ENCODE measurements around the gene CCM2. TPM values are rescaled to one million over a fixed set of nuclear protein-coding genes. Genes with fewer than 3 reads are reported as not detected.
A peak's percentile ranks its signal among the peaks of the same experiment; 100 is the strongest.
"Not testable (repeated sequence)": the region's sequence is repeated elsewhere in the genome, so short reads cannot be mapped to it uniquely, and the experiment has no call there.

CCM2 gene
- total RNA-seq, 1 donor from 2014 or later: 17.8 TPM

DNA sequence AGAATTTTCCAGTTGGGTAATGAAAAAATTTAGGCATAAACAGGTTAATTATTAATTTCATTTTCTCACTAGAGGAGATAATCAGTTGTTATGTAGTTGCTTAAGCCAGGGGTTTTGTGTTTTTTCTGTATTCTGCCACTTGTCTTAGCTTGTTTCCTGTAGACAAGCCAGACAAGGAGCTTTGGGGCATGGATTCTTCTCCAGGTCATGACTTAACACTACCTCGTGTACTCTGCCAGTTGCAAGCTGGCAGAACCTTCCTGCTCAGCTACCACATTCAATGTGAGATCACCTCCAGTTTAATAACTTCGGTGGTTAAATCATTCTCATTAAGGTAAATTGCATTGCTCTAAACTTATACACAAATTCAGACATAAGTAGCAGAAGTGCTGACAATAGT, 1.8 kb downstream of the CCM2 start:
- ATAC-seq: peak; percentile 44

DNA sequence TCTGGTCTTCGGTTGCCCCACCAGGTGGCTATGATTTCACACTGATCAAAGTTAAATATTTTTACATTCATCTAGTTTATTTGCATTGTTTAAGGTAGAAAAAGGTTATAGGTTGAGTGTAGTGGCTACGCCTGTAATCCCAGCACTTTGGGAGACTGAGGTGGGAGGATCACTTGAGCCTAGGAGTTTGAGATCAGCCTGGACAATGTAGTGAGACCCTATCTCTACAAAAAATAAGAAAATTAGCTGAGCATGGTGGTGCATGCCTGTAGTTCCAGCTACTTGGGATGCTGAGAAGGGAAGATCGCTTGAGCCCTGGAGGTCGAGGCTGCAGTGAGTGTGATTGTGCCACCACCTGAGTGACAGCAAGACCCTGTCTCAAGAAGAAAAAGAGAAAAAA, 3.8 kb downstream of the CCM2 start:
- ATAC-seq: no peak

DNA sequence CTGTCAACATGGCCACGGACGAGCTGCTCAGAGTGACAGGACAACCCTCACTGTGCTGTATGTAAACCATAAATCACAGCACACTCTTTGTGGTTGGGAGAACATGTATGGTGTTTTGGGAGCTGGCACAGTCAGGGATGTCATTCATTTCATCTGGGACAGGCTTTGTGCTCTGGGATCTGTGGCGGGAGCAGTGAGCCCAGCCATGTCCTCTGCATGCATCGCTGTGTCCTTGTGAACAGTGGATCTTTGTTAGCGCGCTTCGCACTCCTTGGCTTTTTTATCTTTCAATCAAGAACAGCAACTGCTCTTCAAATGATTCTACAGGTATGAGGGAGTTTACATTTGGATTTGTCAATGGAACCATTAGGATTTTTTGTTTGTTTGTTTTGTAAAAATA, 7.1 kb downstream of the CCM2 start:
- no peak for ATAC-seq

DNA sequence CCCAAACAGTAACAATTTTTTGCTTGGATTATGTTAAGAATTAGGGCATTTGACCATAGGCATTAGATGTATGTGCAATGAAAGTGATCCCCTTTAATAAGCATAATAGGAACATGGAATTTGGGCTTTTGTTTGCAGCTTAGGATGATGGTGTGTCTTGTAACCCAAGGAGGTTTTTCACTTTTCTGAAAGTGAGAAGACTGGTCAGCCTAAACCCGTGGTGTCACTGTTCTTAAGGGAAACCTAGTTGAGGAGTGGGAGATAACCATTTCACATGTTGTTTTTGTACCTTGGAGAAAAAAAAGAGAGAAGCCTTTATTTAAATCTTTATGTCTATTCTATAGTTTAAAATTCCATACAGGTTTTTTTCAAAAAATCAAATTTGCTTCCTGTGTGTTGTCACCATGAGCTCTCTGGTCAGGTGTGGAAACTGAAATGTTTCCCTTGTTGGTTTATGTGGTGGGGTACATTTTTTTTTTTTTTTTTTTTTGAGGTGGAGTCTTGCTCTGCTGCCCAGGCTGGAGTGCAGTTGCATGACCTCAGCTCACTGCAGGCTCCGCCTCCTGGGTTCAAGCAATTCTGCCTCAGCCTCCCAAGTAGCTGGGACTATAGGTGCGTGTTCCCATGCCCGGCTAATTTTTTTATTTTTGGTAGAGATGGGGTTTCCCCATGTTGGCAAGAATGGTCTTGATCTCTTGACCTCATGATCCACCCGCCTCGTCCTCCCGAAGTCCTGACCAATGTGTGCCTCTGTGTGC, 7.7 kb downstream of the CCM2 start:
- no peak for ATAC-seq

DNA sequence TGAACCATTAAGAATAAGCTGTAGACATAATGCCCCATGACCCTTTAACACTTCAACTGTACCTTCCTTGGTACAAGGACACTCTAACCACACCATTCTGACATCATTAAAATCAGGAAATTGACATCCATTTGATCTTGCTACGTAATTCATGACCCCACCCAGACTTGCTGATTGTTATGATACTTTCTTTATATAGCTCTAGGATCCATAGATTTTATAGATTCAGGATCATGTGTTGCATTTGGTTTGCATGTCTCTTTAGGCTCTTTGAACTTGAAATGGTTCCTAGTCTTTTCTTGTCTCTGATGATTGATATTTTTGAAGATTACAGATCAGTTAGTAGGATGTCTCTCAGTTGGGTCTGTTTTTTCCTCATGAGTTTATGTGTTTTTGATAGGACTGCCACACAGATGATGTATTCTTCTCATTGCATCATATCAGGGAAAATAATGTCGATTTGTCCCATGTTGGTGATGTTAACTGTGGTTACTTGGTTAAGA, 13.5 kb downstream of the CCM2 start:
- ATAC-seq: no peak

DNA sequence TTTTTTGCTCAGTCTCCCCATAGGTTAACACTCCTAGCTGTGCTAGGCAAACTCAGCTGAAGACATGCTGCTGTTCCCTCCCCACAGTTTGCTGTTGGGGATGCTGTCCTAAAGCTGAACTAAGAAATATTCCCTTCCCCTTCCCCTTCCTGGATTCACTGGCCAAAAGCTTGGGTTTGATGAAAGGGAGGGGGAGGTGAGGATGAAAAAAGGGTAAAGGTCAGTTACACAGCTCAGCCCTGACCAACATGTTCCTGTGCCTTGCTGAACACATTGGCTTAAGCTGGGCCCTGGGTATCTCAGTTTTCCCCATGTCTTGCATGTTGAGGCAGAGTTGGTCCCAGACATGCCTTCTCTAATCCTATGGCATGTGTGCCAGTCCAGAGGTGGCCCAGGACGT, 15.3 kb downstream of the CCM2 start:
- no peak for ATAC-seq

DNA sequence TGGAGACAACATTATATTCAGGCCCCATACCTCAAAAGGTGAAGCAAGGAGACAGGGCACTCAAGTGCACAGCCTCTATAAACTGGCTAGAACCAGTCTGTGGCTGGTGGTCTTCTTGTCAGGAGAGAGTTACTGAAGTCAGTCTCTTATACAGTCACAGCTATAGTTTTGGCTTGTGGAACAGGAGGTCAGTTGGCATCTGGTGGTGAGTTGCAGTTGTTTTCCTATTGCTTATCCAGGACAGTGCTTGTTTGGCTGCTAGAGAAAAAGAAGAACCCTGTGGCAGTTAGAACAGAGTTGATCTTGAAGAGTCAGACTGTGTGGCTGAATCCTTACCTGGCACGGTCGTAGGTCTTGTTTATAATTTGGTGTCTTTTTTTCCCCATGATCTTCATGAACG, 17.3 kb downstream of the CCM2 start:
- no peak for ATAC-seq

DNA sequence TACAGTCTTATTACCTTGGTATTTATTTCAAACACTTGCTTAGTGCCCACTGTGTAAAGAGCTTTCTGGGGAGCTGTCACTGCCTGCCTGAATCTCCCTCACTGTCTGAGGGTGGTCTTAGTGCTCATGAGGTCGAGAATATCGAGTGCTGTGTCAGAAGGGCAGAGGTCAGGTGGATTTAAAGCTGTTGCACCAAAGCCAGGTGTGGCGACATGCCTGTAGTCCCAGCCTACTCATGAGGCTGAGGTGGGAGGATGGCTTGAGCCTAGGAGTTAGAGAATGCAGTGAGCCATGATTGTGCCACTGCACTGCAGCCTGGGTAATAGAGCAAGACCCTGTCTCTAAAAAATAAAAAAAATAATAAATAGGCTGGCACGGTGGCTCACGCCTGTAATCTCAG, 20.9 kb downstream of the CCM2 start:
- no peak for ATAC-seq

DNA sequence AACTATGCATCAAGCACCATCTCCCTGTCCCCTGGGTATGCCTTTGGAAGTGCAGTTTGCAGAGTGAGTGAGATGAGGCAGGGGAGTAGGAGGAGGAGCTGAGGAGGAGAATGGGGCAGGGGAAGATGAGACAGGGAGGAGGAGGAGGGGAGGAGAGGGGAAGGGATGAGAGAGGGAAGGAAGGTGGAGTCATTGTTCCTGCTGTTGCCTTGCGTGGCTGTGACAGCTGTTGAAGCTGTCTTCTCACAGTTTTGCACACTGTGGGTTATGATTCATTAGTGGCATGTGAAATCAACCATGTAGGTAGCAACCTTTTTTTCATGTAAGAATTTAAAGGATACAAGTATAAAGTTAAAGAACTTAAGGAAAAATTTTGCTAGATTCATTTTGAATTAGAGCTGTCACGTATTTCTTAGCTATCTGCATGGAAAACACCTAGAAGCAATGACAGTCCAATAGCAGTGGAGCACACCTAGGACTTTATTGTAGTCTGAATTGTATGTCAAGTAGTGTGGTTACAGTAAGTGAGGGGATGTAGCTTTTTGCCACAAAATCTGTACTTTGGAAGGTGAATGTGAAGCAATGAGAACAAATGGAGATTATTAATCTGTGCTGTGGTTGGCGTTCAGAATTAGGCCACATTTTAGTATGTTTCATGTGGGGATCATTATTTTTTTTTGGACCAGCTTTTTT, 21.7 kb downstream of the CCM2 start:
- ATAC-seq: peak; percentile 56

DNA sequence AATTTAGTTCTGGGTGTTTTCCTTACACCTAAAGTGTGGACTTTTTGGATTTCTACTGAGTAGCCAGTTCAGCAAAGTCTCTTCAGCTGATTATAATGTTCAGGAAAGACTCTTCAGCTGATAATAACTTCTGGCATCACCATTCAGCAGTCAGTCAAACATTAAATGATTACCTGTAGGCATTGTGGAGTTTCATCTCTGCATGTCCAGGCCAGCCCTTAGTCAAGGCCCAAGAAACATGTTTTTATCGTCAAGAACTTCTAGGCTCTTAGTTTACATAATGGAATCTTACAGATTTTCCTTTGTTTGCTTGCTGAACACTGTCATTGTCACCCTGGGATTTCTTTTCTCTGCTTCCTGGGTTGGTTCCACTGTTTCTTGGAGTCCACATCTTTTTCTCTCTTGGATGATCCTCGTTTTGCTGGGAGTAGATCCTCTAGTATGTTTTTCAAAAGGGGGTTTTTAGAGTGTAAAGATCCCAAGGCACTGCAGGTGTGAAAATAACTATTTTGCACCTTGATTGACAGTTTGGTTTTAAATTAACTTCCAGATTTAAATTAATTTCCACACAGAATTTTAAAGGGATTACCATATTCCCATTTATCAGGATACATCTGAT, 24.2 kb downstream of the CCM2 start:
- ATAC-seq: no peak

DNA sequence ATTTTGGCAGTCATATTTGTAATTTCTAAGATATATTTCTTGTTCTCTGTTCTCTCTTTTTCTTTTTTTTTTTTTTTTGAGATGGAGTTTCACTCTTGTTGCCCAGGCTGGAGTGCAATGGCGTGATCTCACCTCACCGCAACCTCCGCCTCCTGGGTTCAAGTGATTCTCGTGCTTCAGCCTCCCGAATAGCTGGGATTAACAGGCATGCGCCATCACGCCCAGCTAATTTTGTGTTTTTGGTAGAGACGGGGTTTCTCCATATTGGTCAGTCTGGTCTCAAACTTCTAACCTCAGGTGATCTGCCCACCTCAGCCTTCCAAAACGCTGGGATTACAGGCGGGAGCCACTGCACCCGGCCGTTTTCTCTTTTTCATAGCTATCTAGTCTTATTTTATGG, 25.5 kb downstream of the CCM2 start:
- not testable (repeated sequence) for ATAC-seq

DNA sequence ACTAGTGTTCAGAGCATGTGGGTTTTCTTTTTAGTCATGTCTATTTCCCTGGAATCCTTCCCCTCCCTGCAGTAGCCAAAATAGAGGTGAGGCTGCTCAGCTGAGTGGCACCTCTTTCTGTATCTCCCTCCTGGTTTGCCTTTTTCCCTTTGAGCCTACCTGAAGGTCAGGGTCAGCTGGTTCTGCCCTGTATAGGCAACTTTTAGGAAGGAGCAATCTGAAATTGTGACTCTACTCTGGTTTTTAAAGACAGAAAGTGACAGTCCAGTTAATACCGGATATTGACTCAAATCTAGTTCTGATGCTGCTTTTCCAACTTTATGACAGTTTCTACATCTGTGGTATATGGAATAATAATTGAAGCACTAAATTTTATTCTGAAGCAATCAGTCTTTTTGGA, 26.0 kb downstream of the CCM2 start:
- ATAC-seq: no peak

DNA sequence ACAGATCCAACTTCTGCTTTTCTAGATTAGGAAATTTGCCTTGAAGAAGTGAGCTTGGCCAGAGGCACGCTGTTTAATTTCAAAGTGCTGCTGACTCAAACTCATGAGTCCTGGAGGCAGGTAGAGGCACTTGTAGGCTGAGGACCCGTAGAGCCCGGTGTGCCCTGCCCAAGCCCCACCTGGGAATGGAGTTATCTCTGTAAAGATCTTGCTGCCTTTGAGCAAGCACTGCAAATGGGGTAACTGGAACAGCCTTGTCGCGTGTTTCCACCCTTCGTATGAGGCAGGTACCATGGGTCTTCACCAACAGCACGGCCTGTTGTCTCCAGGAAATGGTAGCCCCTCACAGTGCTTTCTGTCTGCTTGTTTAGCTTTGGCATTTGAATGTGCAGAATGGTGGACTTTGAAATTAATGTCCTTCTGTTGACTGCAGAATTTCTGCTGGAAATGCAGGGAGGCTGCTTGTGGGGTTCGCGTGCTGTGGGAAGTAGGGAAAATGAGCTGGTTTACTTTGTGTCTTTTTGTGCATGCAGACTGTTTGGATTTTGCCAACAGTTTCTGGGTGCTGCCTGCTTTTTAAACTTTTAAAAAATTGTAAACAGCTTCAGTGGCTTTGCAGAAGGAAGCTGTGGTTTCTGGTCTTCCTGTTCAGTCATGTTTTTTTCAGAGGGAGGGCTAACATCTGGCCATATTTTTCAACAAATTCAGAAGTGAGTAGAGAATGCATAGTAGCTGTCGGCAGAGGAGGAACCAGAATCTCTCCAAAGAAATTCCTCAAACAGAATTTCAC, 27.2 kb downstream of the CCM2 start:
- ATAC-seq: peak; percentile 55

DNA sequence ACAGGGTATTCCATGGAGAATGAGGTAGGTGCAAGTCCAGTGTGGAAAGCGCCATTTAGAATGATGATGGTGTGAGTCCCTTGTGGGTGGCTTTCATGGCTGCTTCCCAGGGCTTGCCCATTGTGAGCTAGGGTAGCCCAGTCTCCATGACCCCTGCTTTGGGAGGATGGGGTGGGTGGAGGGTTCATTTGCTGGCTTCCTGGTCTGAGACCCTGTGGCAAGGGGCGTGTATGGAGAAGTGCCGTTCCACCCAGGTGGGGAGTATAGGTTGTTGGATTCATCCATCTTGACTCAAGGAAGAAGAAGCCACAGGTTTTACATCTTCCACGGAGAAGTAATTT, 27.7 kb downstream of the CCM2 start:
- peak; percentile 35 for ATAC-seq

DNA sequence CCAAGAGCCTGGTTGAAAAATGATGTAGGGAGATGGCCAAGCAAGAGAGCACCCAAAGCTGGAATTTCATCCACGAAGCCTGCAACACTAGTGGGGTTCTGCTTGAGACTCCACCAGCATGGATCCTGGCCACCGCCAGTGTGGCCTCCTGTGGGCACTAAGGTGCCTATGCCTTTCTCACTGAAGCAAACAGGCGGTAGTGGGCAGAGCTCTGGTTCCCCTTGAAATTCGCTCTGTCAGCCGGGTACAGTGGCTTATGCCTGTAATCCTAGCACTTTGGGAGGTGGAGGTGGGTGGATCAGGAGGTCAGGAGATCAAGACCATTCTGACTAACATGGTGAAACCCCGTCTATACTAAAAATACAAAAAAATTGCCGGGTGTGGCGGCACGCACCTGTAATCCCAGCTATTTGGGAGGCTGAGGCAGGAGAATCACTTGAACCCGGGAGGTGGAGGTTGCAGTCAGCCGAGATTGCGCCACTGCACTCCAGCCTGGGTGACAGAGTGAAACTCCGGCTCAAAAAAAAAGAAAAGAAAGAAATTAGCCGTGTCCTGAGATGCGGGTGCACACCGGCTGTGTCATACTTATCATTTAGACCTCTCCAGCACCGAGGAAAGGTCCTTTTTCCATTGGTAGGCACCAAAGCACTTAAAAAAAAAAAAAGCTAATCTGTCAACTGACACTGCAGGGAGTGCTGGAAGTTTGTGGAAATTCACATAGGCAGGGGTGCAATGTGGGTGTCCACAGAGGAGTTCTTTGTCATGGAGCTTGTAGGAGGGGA, 28.3 kb downstream of the CCM2 start:
- no peak for ATAC-seq

DNA sequence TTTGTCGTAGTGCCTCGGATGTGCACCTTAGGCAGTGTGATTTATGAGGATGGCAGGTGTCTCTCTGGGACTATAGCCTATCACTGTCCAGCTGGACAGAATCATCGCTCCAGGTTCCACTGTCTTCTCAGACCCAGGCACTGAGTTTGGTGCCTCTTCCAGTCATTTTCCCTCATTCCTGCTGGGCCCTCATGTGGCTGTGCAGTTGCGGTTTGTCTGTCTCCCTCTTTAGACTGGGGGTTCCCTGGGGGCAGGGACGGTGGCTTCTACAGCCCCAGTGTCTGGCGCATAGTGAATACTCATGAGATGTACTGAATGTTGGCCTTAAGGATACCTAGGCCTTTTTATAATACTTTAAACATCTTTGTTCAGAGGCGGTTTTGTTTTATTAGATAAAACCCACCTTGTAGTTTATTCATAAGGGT, 28.9 kb downstream of the CCM2 start:
- ATAC-seq: no peak

DNA sequence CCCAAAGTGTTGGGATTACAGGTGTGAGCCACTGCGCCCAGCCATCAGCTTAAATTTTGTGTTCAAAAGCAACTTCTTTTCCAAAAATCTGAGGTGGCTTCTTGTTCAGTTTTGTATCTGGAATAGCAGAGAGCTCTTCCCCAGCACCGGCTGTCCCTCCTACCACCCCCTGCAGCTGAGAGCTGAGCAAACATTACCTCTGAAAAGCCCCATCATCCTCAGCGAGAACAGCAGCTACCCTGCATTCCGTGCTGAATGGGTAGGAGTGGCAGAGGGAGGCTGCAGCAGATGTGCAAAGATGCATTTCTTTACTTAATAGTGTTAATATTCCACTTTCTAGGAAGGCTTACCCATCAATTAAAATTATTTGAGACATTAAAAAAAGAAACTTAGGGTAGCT, 31.8 kb downstream of the CCM2 start:
- ATAC-seq: no peak

DNA sequence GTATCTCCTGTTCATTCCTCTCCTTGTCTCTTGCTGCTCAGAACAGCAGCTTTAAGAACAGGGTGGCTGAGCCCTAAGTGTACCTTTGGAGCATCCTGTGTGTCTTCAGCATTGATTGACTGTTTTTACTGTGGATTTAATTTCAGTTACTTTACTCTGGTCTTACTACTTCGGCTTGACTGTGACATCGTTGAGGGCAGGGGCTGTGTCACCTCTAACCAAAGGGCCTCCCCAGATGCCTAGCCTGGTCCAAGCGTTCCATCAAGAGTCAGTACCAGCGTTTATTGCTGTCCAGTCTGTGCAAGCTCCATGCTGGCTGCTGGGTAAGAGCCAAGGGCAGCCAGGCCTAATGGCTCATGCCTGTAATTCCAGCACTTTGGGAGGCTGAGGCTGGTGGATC, 32.4 kb downstream of the CCM2 start:
- ATAC-seq: no peak

DNA sequence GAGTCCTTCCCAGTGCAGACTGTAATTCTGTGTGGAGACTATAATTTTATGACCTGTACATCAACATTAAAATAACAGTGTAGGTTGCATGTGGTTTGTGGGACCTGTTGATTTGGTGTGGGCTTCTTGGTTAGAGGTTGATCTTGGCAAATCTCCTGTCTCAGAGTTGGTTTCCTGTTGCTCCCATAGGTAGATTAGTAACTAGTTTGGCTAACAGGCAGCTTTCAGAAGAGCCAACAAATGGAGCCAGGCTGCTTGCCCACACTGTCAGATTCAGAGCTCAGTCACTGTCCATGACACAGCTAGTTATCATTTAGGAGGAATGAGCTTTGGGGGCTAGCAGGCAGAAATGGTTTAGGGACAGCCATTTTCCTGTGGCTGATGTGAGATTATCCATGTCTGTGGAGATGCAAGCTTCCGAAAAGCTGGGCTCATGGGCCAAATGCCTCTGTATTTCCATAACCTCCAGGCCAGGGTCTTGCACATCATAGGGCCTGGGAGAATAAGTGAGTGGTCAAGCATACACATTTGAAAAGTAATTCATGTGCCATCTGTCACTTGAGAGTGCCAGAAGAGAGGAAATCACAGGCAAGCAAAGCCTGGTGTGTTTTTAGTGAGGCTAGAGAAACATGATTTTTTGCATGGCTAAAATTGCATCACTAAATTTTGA, 33.4 kb downstream of the CCM2 start:
- ATAC-seq: no peak

DNA sequence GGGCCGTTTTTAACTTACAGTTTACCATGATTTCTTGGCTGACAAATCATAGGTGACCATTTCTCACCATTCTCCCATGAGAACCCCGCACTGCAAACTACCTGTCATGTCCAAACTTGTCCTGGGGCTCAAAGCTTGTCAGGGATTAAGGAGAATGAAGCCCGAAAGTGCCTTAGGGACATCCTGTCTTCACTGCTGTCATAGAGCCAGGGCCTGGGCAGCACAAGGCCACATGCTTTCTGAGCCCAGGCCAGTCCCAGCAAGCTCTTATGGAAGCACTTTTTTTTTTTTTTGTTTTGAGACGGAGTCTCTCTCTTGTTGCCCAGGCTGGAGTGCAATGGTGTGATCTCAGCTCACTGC, 33.9 kb downstream of the CCM2 start:
- peak; percentile 89 for ATAC-seq

DNA sequence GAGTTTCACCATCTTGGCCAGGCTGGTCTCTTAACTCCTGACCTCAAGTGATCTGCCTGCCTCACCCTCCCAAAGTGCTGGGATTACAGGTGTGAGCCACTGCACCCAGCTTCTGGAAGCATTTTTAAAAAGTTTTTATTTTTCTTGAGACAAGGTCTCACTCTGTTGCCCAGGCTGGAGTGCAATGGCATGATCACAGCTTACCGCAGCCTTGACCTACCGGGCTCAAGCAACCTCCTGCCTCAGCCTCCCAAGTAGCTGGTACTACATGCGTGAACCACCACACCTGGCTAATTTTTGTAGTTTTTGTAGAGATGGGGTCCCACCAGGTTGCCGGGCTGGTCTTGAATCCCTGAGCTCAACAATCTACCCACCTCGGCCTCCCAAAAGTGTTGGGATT, 34.7 kb downstream of the CCM2 start:
- not testable (repeated sequence) for ATAC-seq

DNA sequence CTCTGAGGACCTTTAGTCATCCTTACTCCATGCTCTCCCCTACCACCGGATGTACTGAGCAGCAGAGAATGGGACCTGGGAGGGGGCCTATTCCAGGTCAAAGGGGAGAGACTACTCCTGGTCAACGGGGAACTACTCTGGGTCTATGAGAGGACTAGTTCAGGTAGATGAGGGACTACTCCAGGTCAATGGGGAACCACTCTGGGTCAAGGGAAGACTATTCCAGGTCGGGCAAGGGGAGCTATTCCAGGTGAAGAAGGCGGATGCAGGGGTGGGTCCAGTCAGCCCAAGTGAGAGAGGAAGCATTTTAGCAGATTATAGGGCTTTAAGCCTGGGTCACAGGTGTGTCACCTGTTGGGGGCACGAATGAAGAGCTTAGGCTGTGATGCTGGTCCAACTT, 35.4 kb downstream of the CCM2 start:
- no peak for ATAC-seq
